Inflammatory macrophage (primary cell): ENCODE measurements around the gene HEYL.

Experiments
- DNase-seq, 2 donors: peaks; one replicate each; pipeline ENCODE4 v3.0.0-alpha.2; 2020 to 2022
- total RNA-seq, 18 experiments: gene quantifications; one replicate each; lab custom pipeline; 2026; ENCODE audit warnings: mixed read lengths in 6 of 18, inconsistent platforms in 2 of 18; lab: John Stamatoyannopoulos, UW

HEYL gene
- 0 to 0.23 (median 0.07) reads per million in 18 experiments for total RNA-seq

- peak; percentile 44 to 67 for DNase-seq
These were observed at the start of gene HEYL for GRCh38 chr1:39639305-39640130. Gene HEYL, minus strand, starts transcription at chr1:39639643. Its CDS starts 18 bp downstream, at chr1:39639625.

GRCh38 chr1:39689214-39689613 lies 49.8 kb upstream of the HEYL start:
- DNase-seq, result no peak

- DNase-seq, result no peak
These were observed 49.3 kb upstream of the HEYL start for GRCh38 chr1:39688706-39689105.

- DNase-seq, result no peak
These were observed 47.8 kb upstream of the HEYL start for GRCh38 chr1:39687243-39687642.

GRCh38 chr1:39685071-39685470 lies 45.6 kb upstream of the HEYL start:
- DNase-seq, result no peak

GRCh38 chr1:39684313-39684664 lies 44.8 kb upstream of the HEYL start:
- no peak for DNase-seq

GRCh38 chr1:39683591-39684312 lies 44.3 kb upstream of the HEYL start:
- DNase-seq, result no peak

- DNase-seq, result no peak
These were observed 42.6 kb upstream of the HEYL start for GRCh38 chr1:39681999-39682398.

- DNase-seq, result no peak
These were observed 41.9 kb upstream of the HEYL start for GRCh38 chr1:39681294-39681693.

- DNase-seq, result no peak
These were observed 41.3 kb upstream of the HEYL start for GRCh38 chr1:39680751-39681150.

GRCh38 chr1:39679821-39680220 lies 40.4 kb upstream of the HEYL start:
- no peak for DNase-seq

- no peak for DNase-seq
These were observed 39.4 kb upstream of the HEYL start for GRCh38 chr1:39678889-39679288.

GRCh38 chr1:39677645-39678044 lies 38.2 kb upstream of the HEYL start:
- DNase-seq, result no peak

- peak in 1 of 2 donors; percentile 31 for DNase-seq
These were observed 37.6 kb upstream of the HEYL start for GRCh38 chr1:39676948-39677548.

- no peak for DNase-seq
These were observed 35.8 kb upstream of the HEYL start for GRCh38 chr1:39675220-39675619.

GRCh38 chr1:39673215-39673614 lies 33.8 kb upstream of the HEYL start:
- no peak for DNase-seq

- no peak for DNase-seq
These were observed 33.1 kb upstream of the HEYL start for GRCh38 chr1:39672551-39672947.

- peak in 1 of 2 donors; percentile 13 for DNase-seq
These were observed 32.5 kb upstream of the HEYL start, which contains the start of gene NT5C1A for GRCh38 chr1:39671793-39672550. Gene NT5C1A, minus strand, starts transcription at chr1:39672107. Its CDS starts 69 bp downstream, at chr1:39672038.

- DNase-seq, result no peak
These were observed 32.0 kb upstream of the HEYL start for GRCh38 chr1:39671433-39671792.

GRCh38 chr1:39670689-39671088 lies 31.2 kb upstream of the HEYL start:
- DNase-seq, result no peak

GRCh38 chr1:39668894-39669293 lies 29.5 kb upstream of the HEYL start:
- DNase-seq, result no peak

- no peak for DNase-seq
These were observed 28.7 kb upstream of the HEYL start for GRCh38 chr1:39668111-39668510.

GRCh38 chr1:39666772-39667171 lies 27.3 kb upstream of the HEYL start:
- DNase-seq, result no peak
